IMR-90 (cell line): ENCODE results near the gene CYP2B6. TPM values are rescaled to one million over a fixed set of nuclear protein-coding genes. Genes with fewer than 3 reads are reported as not detected.

Experiments
- ATAC-seq: fragments of 200-7000 bp; cut with Tn5 transposase; 2 replicates; pipeline ENCODE4 v1.9.1; 2020; ENCODE audit warnings: low read depth, mild to moderate bottlenecking, moderate library complexity
- BruUV-seq: library from RNA; stranded (reverse); fragments of 400-500 nt; replicated peaks from 2 replicates; lab custom pipeline; 2021; lab: Mats Ljungman, UMichigan
- CTCF ChIA-PET: fragments of 300-600 bp; formaldehyde crosslinking; extraction: SDS; loops from one replicate; lab custom pipeline; 2021; ENCODE audit warnings: antibody characterized with exemption; lab: Yijun Ruan, JAX
- POLR2A ChIA-PET: fragments of 300-600 bp; sonication (Branson Sonifier 250); formaldehyde crosslinking; loops from one replicate; lab custom pipeline; 2022; ENCODE audit warnings: antibody characterized with exemption; ENCODE audit not compliant: unreplicated experiment; lab: Charles Lee
- DNase-seq: peaks from one replicate; pipeline ENCODE4 v3.0.0; 2013
- H2AFZ ChIP-seq: replicated peaks from 2 replicates; pipeline ENCODE3; 2013; ENCODE audit warnings: low read length, mild to moderate bottlenecking; ENCODE audit not compliant: poor library complexity
- H2AK5ac ChIP-seq: 2 replicates; pipeline ENCODE4 v1.6.1; 2013; ENCODE audit warnings: low read depth, low read length, inconsistent platforms
- H2AK9ac ChIP-seq: replicated peaks from 2 replicates; pipeline ENCODE3; 2013; ENCODE audit warnings: mild to moderate bottlenecking, low read depth, low read length, moderate library complexity; ENCODE audit not compliant: poor library complexity
- H2BK120ac ChIP-seq: 2 replicates; pipeline ENCODE4 v1.6.1; 2013; ENCODE audit warnings: low read depth, low read length, inconsistent platforms
- H2BK15ac ChIP-seq: 3 replicates; pipeline ENCODE4 v1.6.1; 2013; ENCODE audit warnings: low read depth, low read length, inconsistent platforms
- H2BK20ac ChIP-seq: 2 replicates; pipeline ENCODE4 v1.6.1; 2013; ENCODE audit warnings: low read depth, mild to moderate bottlenecking, inconsistent platforms, low read length, moderate library complexity
- H2BK5ac ChIP-seq: 2 replicates; pipeline ENCODE4 v1.6.1; 2013; ENCODE audit warnings: mild to moderate bottlenecking, low read depth, low read length, inconsistent platforms; ENCODE audit not compliant: poor library complexity, severe bottlenecking
- H3K14ac ChIP-seq: replicated peaks from 2 replicates; pipeline ENCODE4 v1.6.1; 2013; ENCODE audit warnings: low read depth, low read length, inconsistent platforms
- H3K18ac ChIP-seq: 2 replicates; pipeline ENCODE4 v1.6.1; 2013; ENCODE audit warnings: low read depth, low read length, control low read depth
- H3K23ac ChIP-seq: 2 replicates; pipeline ENCODE4 v1.6.1; 2013; ENCODE audit warnings: low read depth, low read length, inconsistent platforms
- H3K27ac ChIP-seq: 2 replicates; pipeline ENCODE4 v1.5.1; 2013; ENCODE audit warnings: mild to moderate bottlenecking, control low read depth, low read length; ENCODE audit not compliant: insufficient read depth
- H3K27me3 ChIP-seq: 2 replicates; pipeline ENCODE4 v1.6.1; 2013; ENCODE audit warnings: low read length; ENCODE audit not compliant: control insufficient read depth, insufficient read depth
- H3K36me3 ChIP-seq: 2 replicates; pipeline ENCODE4 v1.6.1; 2013; ENCODE audit warnings: low read length, mixed read lengths; ENCODE audit not compliant: control insufficient read depth, insufficient read depth
- H3K4ac ChIP-seq: 2 replicates; pipeline ENCODE4 v1.6.1; 2013; ENCODE audit warnings: low read depth, low read length, inconsistent platforms
- H3K4me1 ChIP-seq: 2 replicates; pipeline ENCODE4 v1.6.1; 2013; ENCODE audit warnings: low read length, mixed read lengths; ENCODE audit not compliant: control insufficient read depth, insufficient read depth
- H3K4me2 ChIP-seq: 2 replicates; pipeline ENCODE4 v1.6.1; 2013; ENCODE audit warnings: low read depth, mild to moderate bottlenecking, control low read depth, low read length, moderate library complexity
- H3K4me3 ChIP-seq: 2 replicates; pipeline ENCODE4 v1.5.1; 2013; ENCODE audit warnings: low read depth, mild to moderate bottlenecking, control low read depth, low read length, moderate library complexity; ENCODE audit not compliant: insufficient read depth
- H3K56ac ChIP-seq: 2 replicates; pipeline ENCODE4 v1.6.1; 2013; ENCODE audit warnings: low read length, inconsistent platforms; ENCODE audit not compliant: insufficient read depth; ENCODE audit errors: extremely low read depth
- H3K79me1 ChIP-seq, 2 experiments: 2 replicates each; pipeline ENCODE4 v1.6.1; 2013; ENCODE audit warnings: low read length in 2 of 2, inconsistent platforms in 1 of 2, low read depth in 1 of 2
- H3K9ac ChIP-seq: 2 replicates; pipeline ENCODE4 v1.6.1; 2013; ENCODE audit warnings: low read depth, low read length, control low read depth
- H3K9me1 ChIP-seq: 2 replicates; pipeline ENCODE4 v1.6.1; 2013; ENCODE audit warnings: low read length, inconsistent platforms; ENCODE audit not compliant: insufficient read depth
- H3K9me3 ChIP-seq: 2 replicates; pipeline ENCODE4 v1.6.1; 2013; ENCODE audit warnings: low read length; ENCODE audit not compliant: control insufficient read depth, insufficient read depth
- H4K20me1 ChIP-seq: 2 replicates; pipeline ENCODE4 v1.6.1; 2013; ENCODE audit warnings: low read length, inconsistent platforms; ENCODE audit not compliant: insufficient read depth
- H4K5ac ChIP-seq: 2 replicates; pipeline ENCODE4 v1.6.1; 2013; ENCODE audit warnings: mild to moderate bottlenecking, low read depth, low read length, control low read depth
- H4K8ac ChIP-seq, 2 experiments: 2 replicates each; pipeline ENCODE4 v1.6.1; 2013; ENCODE audit warnings: low read depth in 2 of 2, low read length in 2 of 2, control low read depth in 1 of 2, inconsistent platforms in 1 of 2
- H4K91ac ChIP-seq: 2 replicates; pipeline ENCODE4 v1.6.1; 2013; ENCODE audit warnings: low read depth, low read length, inconsistent platforms; ENCODE audit not compliant: insufficient read depth
- CEBPB ChIP-seq: IDR thresholded peaks from 2 replicates; pipeline ENCODE4 v1.6.1; 2012; ENCODE audit warnings: low read depth, low read length, improper control_type of control experiment
- MAFK ChIP-seq: IDR thresholded peaks from 2 replicates; pipeline ENCODE4 v1.6.1; 2012; ENCODE audit warnings: low read depth, low read length, improper control_type of control experiment
- MAZ ChIP-seq: IDR thresholded peaks from 2 replicates; pipeline ENCODE4 v1.6.1; 2012; ENCODE audit warnings: low read depth, mild to moderate bottlenecking, low read length, improper control_type of control experiment, moderate library complexity, borderline replicate concordance
- MXI1 ChIP-seq: IDR thresholded peaks from 2 replicates; pipeline ENCODE4 v1.6.1; 2012; ENCODE audit warnings: low read depth, mild to moderate bottlenecking, low read length, moderate library complexity, borderline replicate concordance
- POLR2A ChIP-seq: IDR thresholded peaks from 2 replicates; pipeline ENCODE4 v1.6.1; 2012; ENCODE audit warnings: mild to moderate bottlenecking, low read depth, low read length
- RAD21 ChIP-seq: IDR thresholded peaks from 2 replicates; pipeline ENCODE4 v1.6.1; 2012; ENCODE audit warnings: low read length, improper control_type of control experiment
- RFX5 ChIP-seq: IDR thresholded peaks from 2 replicates; pipeline ENCODE4 v1.8.0; 2012; ENCODE audit warnings: low read depth, mild to moderate bottlenecking, low read length, moderate library complexity
- SMC3 ChIP-seq: fragments of 150-350 bp; IDR thresholded peaks from 2 replicates; pipeline ENCODE4 v1.6.1; 2016; ENCODE audit warnings: low read depth, mild to moderate bottlenecking, antibody characterized with exemption, low read length, moderate library complexity
- WGBS, 2 experiments: methylation state at CpG; one replicate each; pipeline versions ENCODE4 v1.1.5 to v1.1.7; 2013; ENCODE audit warnings: missing lambda C conversion rate in 2 of 2; ENCODE audit not compliant: insufficient read length in 1 of 2; ENCODE audit errors: extremely low coverage in 2 of 2; 5-methylcytosine and 5-hydroxymethylcytosine counted together
- dilution Hi-C: fragments of 300-500 bp; cut with HindIII; formaldehyde crosslinking; loops from one replicate; pipeline ENCODE4 v1.14.3; 2018; ENCODE audit warnings: low sequenced_read_pairs; ENCODE audit not compliant: unreplicated experiment
- in situ Hi-C: fragments of 300-500 bp; cut with MboI; formaldehyde crosslinking; loops from 3 replicates; pipeline ENCODE4 v1.14.3; 2019; ENCODE audit warnings: low sequenced_read_pairs, inconsistent platforms, mixed read lengths
- intact Hi-C: fragments of 100-400 bp; cut with micrococcal nuclease; formaldehyde crosslinking; loops from 2 replicates; pipeline ENCODE4 v1.10.0; 2022
- polyA plus RNA-seq, 3 experiments: library from polyadenylated mRNA; depleted of rRNA; stranded (reverse); fragments of >200 nt; gene quantifications; 2 replicates each; pipeline ENCODE4 v1.2.3, GENCODE V29; 2012; ENCODE audit warnings: low replicate concordance in 1 of 3
- total RNA-seq: library from RNA; depleted of rRNA; stranded (reverse); fragments of >200 nt; gene quantifications from 2 replicates; pipeline ENCODE4 v1.2.3, GENCODE V29; 2012
- TF ChIP-seq, protein P1 (sequence below): fragments of 150-350 bp; IDR thresholded peaks from 2 replicates; pipeline ENCODE4 v1.6.1; 2017; ENCODE audit warnings: mild to moderate bottlenecking, antibody characterized with exemption, low read length, low read depth

The CYP2B6 gene
- total and polyA plus RNA-seq, 2 of the 4 experiments (the other 2 are of a cell fraction), result not detected

DNA sequence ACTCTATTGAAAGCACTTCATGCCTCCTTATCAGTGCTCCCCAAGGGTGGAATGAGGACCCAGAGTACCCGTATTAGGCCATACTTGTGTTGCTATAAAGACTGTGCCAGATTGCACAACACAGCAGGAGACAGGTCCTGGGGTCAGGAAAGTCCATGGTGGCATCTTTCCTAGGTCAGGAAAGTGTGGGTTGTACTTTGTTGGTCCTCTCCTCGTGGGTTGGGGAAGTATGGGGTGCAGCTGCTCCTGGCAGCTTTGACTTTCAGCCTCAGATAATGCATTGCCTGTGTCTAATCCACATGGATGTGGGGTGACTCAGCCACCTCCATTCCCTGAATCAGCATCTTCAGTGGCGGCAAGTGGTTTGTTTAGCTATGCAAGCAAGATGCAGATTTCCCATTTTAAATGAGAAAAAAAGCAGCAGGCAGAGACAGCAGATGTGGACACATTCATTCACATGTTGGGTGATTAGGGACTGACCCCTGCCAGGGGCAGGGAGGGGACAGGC lies 8.4 kb upstream of the CYP2B6 start:
- H3K18ac ChIP-seq, result no peak overlapping the region
- H3K4me3 ChIP-seq, result no peak overlapping the region
- no peak overlapping the region for H2BK5ac ChIP-seq
- DNase-seq (peak; percentile 32), ATAC-seq (peak; percentile 68; the same call in 1 of the 2 replicates)
- no peak overlapping the region for H2AK9ac ChIP-seq
- BruUV-seq, result no TSS peak
- no peak overlapping the region for H3K23ac ChIP-seq
- H3K4me2 ChIP-seq, result no peak overlapping the region
- H2AFZ ChIP-seq, result no peak overlapping the region
- no peak overlapping the region for H3K27ac ChIP-seq
- H3K4ac ChIP-seq, result no peak overlapping the region
- H3K9me1 ChIP-seq, result no peaks in the 10 kb centered on the region
- intact Hi-C loops (no loop called here), dilution Hi-C loops (no loop called here), in situ Hi-C loops (no loop called here)
- no peak overlapping the region for H3K9ac ChIP-seq
- ChIA-PET POLR2A (no interaction called here), CTCF (interaction anchor here (0.6 kb wide), 1 partner anchor 25 kb away, joined by 3 read pairs; no protein-coding TSS in a partner anchor)
- no peak overlapping the region for H4K91ac ChIP-seq
- no peaks in the 10 kb centered on the region; the same call in 1 of the 2 replicates for H3K27me3 ChIP-seq
- H3K79me1 ChIP-seq, result no peaks in the 10 kb centered on the region
- H2BK15ac ChIP-seq, result no peak overlapping the region
- no peaks in the 10 kb centered on the region for H3K4me1 ChIP-seq
- H2AK5ac ChIP-seq, result no peak overlapping the region
- no peak overlapping the region for H4K5ac ChIP-seq
- H2BK20ac ChIP-seq, result no peak overlapping the region
- TF ChIP-seq POLR2A (no peak), SMC3 (no peak), MAZ (no peak), MXI1 (no peak), MAFK (peak; percentile 70), RFX5 (no peak), CEBPB (0 out of 2 replicates have a peak, but pooled peaks have one; percentile 25), RAD21 (no peak)
- TF ChIP-seq, protein P1, sequence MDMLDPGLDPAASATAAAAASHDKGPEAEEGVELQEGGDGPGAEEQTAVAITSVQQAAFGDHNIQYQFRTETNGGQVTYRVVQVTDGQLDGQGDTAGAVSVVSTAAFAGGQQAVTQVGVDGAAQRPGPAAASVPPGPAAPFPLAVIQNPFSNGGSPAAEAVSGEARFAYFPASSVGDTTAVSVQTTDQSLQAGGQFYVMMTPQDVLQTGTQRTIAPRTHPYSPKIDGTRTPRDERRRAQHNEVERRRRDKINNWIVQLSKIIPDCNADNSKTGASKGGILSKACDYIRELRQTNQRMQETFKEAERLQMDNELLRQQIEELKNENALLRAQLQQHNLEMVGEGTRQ, result no peak
- H3K56ac ChIP-seq, result no peak overlapping the region
- H4K20me1 ChIP-seq, result no peaks in the 10 kb centered on the region
- WGBS, 2 experiments, result 20% methylated on average over 1 of the region's 3 CpGs; no CpG with 5 or more reads in 1 of the 2 experiments
- H4K8ac ChIP-seq, result no peak overlapping the region
- no peak overlapping the region for H3K14ac ChIP-seq
- no peaks in the 10 kb centered on the region for H3K36me3 ChIP-seq
- H3K9me3 ChIP-seq, result no peaks in the 10 kb centered on the region
- H2BK120ac ChIP-seq, result no peak overlapping the region
